Stomach smooth muscle (tissue), 2 donors: ENCODE data around the gene PTPRN2.
"Not testable (repeated sequence)": the region's sequence is repeated elsewhere in the genome, so short reads cannot be mapped to it uniquely, and the experiment has no call there.

Experiments used
- H3K27ac ChIP-seq: one replicate; pipeline ENCODE4 v1.7.0; 2013; ENCODE audit warnings: mild to moderate bottlenecking, low read length, inconsistent platforms
- H3K27me3 ChIP-seq, 2 donors: one replicate each; pipeline ENCODE4 v1.7.0; 2013; ENCODE audit warnings: low read length in 2 of 2; ENCODE audit not compliant: insufficient read depth in 2 of 2, control insufficient read depth in 1 of 2
- H3K36me3 ChIP-seq, 2 donors: one replicate each; pipeline ENCODE4 v1.7.0; 2013; ENCODE audit warnings: low read length in 2 of 2; ENCODE audit not compliant: control insufficient read depth in 2 of 2, insufficient read depth in 2 of 2
- H3K4me1 ChIP-seq: one replicate; pipeline ENCODE4 v1.7.0; 2013; ENCODE audit warnings: low read length; ENCODE audit not compliant: control insufficient read depth, insufficient read depth
- H3K4me3 ChIP-seq, 2 donors: one replicate each; pipeline ENCODE4 v1.7.0; 2013; ENCODE audit warnings: low read length in 2 of 2
- H3K9ac ChIP-seq, 2 donors: one replicate each; pipeline ENCODE4 v1.7.0; 2013; ENCODE audit warnings: low read length in 2 of 2, mild to moderate bottlenecking in 1 of 2
- H3K9me3 ChIP-seq, 2 donors: one replicate each; pipeline ENCODE4 v1.7.0; 2013; ENCODE audit warnings: low read length in 2 of 2; ENCODE audit not compliant: control insufficient read depth in 2 of 2
- donor health status: healthy.
- donor health status: Pancreatic carcinoma.

Gene PTPRN2

DNA sequence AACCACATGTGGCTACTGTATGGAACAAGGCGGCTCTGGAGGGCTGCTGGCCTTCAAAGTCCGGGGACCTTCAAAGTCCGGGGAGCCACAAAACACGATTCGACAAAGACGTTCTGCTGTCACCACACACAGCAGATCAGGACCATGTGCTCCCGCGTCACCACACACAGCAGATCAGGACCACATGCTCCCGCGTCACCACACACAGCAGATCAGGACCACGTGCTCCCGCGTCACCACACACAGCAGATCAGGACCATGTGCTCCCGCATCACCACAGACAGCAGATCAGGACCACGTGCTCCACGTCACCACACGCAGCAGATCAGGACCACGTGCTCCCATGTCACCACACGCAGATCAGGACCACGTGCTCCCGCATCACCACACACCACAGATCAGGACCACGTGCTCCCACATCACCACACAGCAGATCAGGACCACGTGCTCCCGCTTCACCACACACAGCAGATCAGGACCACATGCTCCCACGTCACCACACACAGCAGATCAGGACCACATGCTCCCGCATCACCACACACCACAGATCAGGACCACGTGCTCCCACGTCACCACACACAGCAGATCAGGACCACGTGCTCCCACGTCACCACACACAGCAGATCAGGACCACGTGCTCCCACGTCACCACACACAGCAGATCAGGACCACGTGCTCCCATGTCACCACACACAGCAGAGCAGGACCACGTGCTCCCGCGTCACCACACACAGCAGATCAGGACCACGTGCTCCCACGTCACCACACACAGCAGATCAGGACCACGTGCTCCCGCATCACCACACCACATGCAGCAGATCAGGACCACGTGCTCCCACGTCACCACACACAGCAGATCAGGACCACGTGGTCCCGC, 1024.9 kb downstream of the PTPRN2 start:
- H3K27ac ChIP-seq, H3K9me3 ChIP-seq, H3K27me3 ChIP-seq, H3K4me3 ChIP-seq, H3K36me3 ChIP-seq, H3K4me1 ChIP-seq, H3K9ac ChIP-seq: not testable (repeated sequence)

DNA sequence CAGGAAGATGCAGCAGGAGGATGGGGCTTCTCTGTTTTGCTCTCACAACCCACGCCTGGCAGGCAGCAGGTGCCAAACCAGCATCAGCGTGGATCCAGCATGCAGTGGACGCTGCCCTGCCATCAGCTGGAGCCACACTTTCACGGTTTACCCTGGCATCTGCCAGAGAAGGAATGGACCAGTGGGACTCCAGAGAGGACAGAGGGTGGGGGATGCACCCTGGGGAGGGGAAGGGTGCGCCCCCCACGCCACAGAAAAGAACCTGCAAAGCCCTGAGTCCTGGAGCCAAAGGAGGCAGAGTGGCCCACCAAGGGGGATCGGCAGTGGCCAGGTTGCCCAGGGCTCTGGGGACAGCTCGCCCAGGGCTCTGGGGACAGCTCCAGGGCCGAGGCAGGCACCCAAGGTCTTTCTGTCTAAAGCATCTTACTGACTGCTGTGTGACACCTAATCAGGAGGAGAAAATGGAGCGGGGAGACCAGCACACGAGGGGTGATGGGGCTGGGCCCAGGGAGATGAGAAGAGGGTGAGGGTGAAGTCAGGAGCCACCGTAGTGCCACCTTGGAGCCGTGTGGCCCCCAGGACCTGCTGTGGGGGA, 1025.7 kb downstream of the PTPRN2 start:
- no peak overlapping the region for H3K27ac ChIP-seq
- no peak overlapping the region for H3K4me3 ChIP-seq
- no peaks in the 10 kb centered on the region for H3K36me3 ChIP-seq
- no peaks in the 10 kb centered on the region for H3K27me3 ChIP-seq
- H3K9ac ChIP-seq, result no peak overlapping the region
- no peaks in the 10 kb centered on the region for H3K4me1 ChIP-seq
- no peaks in the 10 kb centered on the region for H3K9me3 ChIP-seq

DNA sequence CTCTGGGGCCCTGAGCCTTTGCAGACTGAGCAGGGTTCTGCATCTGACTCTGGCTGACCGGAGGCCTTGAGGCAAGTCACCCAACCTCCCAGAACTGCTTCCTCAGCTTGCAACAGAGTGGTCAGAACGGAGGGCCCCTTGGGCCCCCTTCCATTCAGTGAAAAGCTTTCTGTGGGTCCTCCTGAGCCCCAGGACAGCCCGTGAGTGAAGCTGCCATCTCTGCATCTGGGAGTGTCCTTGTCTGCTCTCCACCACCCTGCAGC, 1026.2 kb downstream of the PTPRN2 start:
- Histone ChIP-seq H3K27me3 (no peaks in the 10 kb centered on the region), H3K9me3 (no peaks in the 10 kb centered on the region), H3K4me3 (no peak overlapping the region), H3K4me1 (no peaks in the 10 kb centered on the region), H3K9ac (no peak overlapping the region), H3K27ac (no peak overlapping the region), H3K36me3 (no peaks in the 10 kb centered on the region)

DNA sequence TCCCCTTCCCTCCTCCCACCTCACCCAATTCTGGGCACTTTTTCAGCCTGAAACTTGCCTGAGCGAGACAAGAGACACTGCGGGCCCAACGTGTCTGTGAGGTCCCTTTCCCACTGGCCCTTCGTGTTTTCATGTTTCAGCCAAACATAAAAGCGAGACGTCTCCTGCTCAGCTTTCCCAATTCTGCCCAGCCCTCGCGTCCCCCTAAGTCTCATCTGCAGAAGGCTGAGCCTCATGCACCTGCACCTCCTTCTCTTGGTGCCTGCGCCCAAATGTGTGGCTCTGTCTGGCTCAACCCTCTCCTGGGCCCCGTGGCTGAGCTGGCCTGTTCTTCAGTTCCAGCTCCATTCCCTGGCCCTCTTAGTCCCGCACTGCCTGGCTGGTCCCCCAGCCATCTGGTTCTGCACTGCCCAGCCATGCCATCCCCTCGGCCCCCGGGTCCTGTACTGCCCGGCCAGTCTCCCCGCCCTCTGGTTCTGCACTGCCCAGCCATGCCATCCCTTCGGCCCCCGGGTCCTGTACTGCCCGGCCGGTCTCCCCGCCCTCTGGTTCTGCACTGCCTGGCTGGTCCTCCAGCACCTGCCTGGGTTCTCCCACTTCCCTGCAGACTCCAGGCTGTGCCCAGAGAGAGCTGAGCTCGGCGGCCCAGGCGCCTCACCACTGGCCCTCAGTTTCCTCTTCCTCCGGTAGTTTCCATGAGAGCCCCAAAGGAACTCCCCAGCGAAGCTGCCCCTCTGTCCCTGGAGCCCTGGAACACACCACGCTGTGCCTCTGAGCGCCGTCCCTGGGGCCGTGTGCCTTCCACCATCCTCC, 1026.7 kb downstream of the PTPRN2 start:
- Histone ChIP-seq H3K27me3 (no peaks in the 10 kb centered on the region), H3K27ac (no peak overlapping the region), H3K9ac (no peak overlapping the region), H3K36me3 (no peaks in the 10 kb centered on the region), H3K9me3 (no peaks in the 10 kb centered on the region), H3K4me3 (no peak overlapping the region), H3K4me1 (no peaks in the 10 kb centered on the region)

DNA sequence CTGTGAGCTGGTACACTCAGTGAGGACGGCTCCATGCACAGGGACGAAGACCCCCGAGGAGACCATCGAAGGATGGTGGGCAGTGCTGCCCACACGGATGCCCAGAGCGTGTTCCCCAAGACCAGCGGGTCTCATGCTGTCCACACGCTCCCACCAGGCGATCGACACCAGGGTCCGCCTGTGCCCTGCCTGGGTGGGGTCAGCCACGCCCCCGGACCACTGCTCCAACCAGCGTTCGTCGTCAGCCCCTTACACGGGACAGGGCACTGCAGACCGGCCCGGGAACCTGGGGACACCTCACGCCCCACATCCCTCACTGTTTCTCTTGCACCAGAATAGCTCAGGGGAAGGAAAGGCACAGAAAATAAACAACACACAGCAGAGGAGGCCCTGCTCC, 1027.4 kb downstream of the PTPRN2 start:
- Histone ChIP-seq H3K4me1 (no peaks in the 10 kb centered on the region), H3K27me3 (no peaks in the 10 kb centered on the region), H3K36me3 (no peaks in the 10 kb centered on the region), H3K9me3 (no peaks in the 10 kb centered on the region), H3K27ac (no peak overlapping the region), H3K9ac (no peak overlapping the region), H3K4me3 (no peak overlapping the region)

DNA sequence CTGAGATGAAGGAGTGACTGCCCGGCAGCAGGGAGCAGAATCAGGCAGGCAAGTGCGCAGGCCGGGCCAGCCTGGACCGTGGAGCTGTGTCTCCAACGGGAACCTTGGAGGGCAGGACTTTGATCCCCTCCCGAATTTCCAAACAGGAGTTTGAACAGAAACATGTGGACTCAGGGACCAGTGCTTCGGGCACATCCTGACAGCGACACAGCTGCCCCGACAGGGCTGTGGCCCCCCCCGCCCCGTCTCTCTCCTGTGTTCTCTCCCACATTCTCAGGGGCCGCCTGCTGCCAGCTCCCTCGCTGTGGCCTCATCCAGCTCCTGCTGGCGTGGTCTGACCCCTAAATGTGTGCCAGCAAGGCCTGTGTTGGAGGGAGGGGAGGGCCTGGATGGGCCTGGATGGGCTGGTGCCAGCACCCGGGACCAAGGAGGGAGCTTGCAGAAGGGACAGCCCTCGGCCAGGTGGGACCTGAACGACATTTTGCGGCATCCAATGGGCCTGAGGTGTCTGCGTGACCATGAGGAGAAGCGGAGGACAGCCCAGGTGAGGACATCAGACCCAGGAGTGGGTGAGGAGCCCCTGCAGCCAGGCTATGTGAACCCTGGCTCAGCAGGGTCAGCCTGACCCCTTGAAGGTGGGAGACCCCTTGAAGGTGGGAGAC, 1027.9 kb downstream of the PTPRN2 start:
- H3K4me1 ChIP-seq, result no peaks in the 10 kb centered on the region

DNA sequence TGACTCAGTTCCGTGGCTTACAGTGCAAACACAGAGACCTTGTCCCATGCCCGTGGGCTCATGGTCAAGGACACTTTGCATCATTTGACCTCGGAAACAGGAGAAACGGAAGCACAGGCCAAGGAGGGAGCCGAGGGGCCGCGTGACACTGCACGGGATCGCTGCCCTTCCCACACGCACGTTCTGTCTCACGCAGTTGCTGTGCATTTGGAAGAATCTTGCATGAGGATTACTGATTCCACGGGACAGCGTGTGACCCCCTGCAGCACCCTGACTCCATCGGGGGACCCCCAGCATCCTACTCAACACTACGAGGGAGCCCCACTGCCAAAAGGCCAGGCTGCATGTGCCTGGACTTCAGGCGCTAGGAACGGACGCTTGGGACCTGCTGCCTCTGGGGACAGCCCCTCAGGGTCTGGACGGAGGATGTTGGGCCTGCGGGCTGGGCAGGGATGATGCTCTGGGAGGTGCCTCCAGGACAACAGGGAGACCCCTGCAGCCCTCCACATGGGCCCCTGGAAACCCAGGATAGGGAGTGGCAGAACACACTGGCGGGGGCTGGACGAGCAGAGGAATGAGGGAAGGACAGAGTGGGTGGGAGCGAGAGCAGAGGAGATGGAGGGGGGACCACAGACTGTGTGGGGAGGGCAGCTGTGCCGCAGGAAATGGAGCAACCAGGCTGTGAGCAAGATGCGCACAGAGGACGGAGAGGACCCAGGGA, 1028.6 kb downstream of the PTPRN2 start:
- Histone ChIP-seq H3K4me1 (no peaks in the 10 kb centered on the region), H3K27me3 (no peaks in the 10 kb centered on the region), H3K9ac (no peak overlapping the region), H3K27ac (no peak overlapping the region), H3K4me3 (no peak overlapping the region), H3K9me3 (no peaks in the 10 kb centered on the region), H3K36me3 (no peaks in the 10 kb centered on the region)

More for the DNA sequence above, 1027.9 kb downstream of the PTPRN2 start:
- Histone ChIP-seq H3K36me3 (no peaks in the 10 kb centered on the region), H3K27me3 (no peaks in the 10 kb centered on the region), H3K4me3 (no peak overlapping the region), H3K9ac (no peak overlapping the region), H3K9me3 (no peaks in the 10 kb centered on the region), H3K27ac (no peak overlapping the region)

DNA sequence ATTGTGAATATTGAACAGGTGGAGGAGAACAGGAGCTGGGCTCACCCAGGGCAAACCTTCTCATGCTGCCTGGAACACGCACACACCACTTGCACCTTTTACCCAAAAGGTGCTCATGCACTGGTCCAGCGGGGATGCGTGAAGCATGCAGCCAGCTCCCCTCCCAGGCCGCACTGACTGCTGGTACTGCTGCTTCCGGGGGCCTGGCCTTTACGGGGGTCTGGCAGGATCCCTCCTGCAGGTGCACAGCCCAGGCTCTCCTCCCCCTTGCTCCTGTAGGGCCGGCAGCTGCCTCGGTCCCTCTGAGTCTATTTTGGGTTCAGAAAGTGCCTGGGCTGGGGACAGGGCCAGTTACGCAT, 1029.1 kb downstream of the PTPRN2 start:
- Histone ChIP-seq H3K9me3 (no peaks in the 10 kb centered on the region), H3K9ac (no peak overlapping the region), H3K27me3 (no peaks in the 10 kb centered on the region), H3K27ac (no peak overlapping the region), H3K4me1 (no peaks in the 10 kb centered on the region), H3K36me3 (no peaks in the 10 kb centered on the region), H3K4me3 (no peak overlapping the region)

DNA sequence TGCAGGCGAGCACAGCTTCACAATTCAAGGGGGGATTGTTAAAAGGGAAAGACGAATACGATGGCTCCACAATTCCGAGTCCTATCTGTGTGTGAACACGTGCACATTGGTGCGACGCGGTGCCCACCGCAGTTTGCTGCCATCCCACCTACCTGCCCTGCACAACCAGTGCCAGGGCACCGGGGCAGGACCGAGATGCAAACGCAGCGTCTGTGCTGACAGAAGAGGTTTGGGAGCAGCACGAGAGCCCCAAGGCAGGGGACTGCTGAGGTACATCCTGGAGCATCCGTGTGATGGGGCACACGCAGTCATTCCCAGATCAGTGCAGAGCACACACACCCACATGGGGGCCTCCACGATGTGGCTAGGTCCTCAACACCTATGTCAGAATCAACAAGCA, 1029.6 kb downstream of the PTPRN2 start:
- Histone ChIP-seq H3K36me3 (no peaks in the 10 kb centered on the region), H3K27me3 (no peaks in the 10 kb centered on the region), H3K9me3 (no peaks in the 10 kb centered on the region), H3K4me3 (no peak overlapping the region), H3K9ac (no peak overlapping the region), H3K27ac (no peak overlapping the region), H3K4me1 (no peaks in the 10 kb centered on the region)

DNA sequence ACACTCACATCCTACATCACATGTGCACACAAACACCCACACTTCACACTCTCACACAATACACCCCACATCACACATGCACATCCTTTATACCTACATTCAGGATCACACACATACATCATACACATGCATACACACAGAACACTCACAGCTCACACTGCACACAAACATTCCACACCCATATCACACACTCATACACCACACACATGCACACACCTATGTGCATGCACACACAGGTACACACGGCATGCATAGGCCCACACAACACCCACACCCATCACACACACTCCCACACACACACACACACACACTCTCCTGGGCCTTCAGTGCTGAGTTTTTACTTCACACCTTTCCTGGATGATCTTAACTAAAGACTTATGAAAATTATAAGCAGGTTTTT, 1030.4 kb downstream of the PTPRN2 start:
- Histone ChIP-seq H3K9me3 (no peaks in the 10 kb centered on the region), H3K9ac (no peak overlapping the region), H3K4me1 (no peaks in the 10 kb centered on the region), H3K4me3 (no peak overlapping the region), H3K27me3 (no peaks in the 10 kb centered on the region), H3K36me3 (no peaks in the 10 kb centered on the region), H3K27ac (no peak overlapping the region)
